Neural crest cell (in vitro differentiated cells): ENCODE measurements around the gene CTDSPL. TPM values are rescaled to one million over a fixed set of nuclear protein-coding genes. Genes with fewer than 3 reads are reported as not detected.

Source experiments
- DNase-seq: peaks from one replicate; pipeline ENCODE4 v3.0.0; 2021; ENCODE audit warnings: low read depth, mixed read lengths, low spot score
- H3K27ac Mint-ChIP-seq: one replicate; pipeline ENCODE4 v1.8.0; 2021; ENCODE audit warnings: mild to moderate bottlenecking, mixed read lengths; ENCODE audit not compliant: unreplicated experiment
- H3K27me3 Mint-ChIP-seq: 2 replicates; pipeline ENCODE4 v1.8.0; 2021; ENCODE audit warnings: low read depth, mild to moderate bottlenecking, mixed read lengths
- H3K36me3 Mint-ChIP-seq: 2 replicates; pipeline ENCODE4 v1.8.0; 2021; ENCODE audit warnings: low read depth, mild to moderate bottlenecking, mixed read lengths
- H3K4me1 Mint-ChIP-seq: 2 replicates; pipeline ENCODE4 v1.8.0; 2021; ENCODE audit warnings: mixed read lengths
- H3K4me3 Mint-ChIP-seq: one replicate; pipeline ENCODE4 v1.8.0; 2021; ENCODE audit warnings: mild to moderate bottlenecking, mixed read lengths
- H3K9me3 Mint-ChIP-seq: 2 replicates; pipeline ENCODE4 v1.8.0; 2021; ENCODE audit warnings: mixed read lengths
- CTCF ChIP-seq: fragments of 200-600 bp; sonication (generic); conservative IDR thresholded peaks from 2 replicates; pipeline ENCODE4 v1.5.0; 2021; ENCODE audit warnings: antibody characterized with exemption, mild to moderate bottlenecking
- total RNA-seq: library from RNA; stranded (reverse); gene quantifications from 2 replicates; pipeline ENCODE4 v1.2.1, GENCODE V29; 2021

The CTDSPL gene
- total RNA-seq, 1 donor from 2014 or later = 42.2 TPM

- H3K27ac Mint-ChIP-seq = no peak overlapping the region
- H3K4me1 Mint-ChIP-seq = peaks cover 4% of the 10 kb centered on the region
- H3K9me3 Mint-ChIP-seq = no peaks in the 10 kb centered on the region
- peaks cover 9% of the 10 kb centered on the region for H3K36me3 Mint-ChIP-seq
- no peaks in the 10 kb centered on the region for H3K27me3 Mint-ChIP-seq
- TF ChIP-seq CTCF = no peak
- no peak overlapping the region for H3K4me3 Mint-ChIP-seq
- DNase-seq = no peak
These were observed 111.8 kb downstream of the CTDSPL start for GRCh38 chr3:37973246-37974054.

- Mint-ChIP-seq H3K36me3 (peaks cover 9% of the 10 kb centered on the region), H3K9me3 (no peaks in the 10 kb centered on the region), H3K27ac (no peak overlapping the region), H3K4me1 (peaks cover 4% of the 10 kb centered on the region), H3K4me3 (no peak overlapping the region), H3K27me3 (no peaks in the 10 kb centered on the region)
- peak; percentile 74 for TF ChIP-seq CTCF
- peak; percentile 58 for DNase-seq
These were observed 112.7 kb downstream of the CTDSPL start for GRCh38 chr3:37974121-37975083.

- H3K9me3 Mint-ChIP-seq = no peaks in the 10 kb centered on the region
- peaks cover 1% of the 10 kb centered on the region for H3K4me1 Mint-ChIP-seq
- H3K36me3 Mint-ChIP-seq = no peaks in the 10 kb centered on the region
- no peak for TF ChIP-seq CTCF
- no peak for DNase-seq
- H3K27me3 Mint-ChIP-seq = no peaks in the 10 kb centered on the region
- H3K4me3 Mint-ChIP-seq = no peak overlapping the region
- H3K27ac Mint-ChIP-seq = no peak overlapping the region
These were observed 118.1 kb downstream of the CTDSPL start for GRCh38 chr3:37979541-37980461.

GRCh38 chr3:37980462-37981347 lies 119.0 kb downstream of the CTDSPL start:
- TF ChIP-seq CTCF = no peak
- H3K27me3 Mint-ChIP-seq = no peaks in the 10 kb centered on the region
- no peaks in the 10 kb centered on the region for H3K9me3 Mint-ChIP-seq
- no peak for DNase-seq
- H3K4me3 Mint-ChIP-seq = no peak overlapping the region
- no peak overlapping the region for H3K27ac Mint-ChIP-seq
- no peaks in the 10 kb centered on the region for H3K36me3 Mint-ChIP-seq
- no peaks in the 10 kb centered on the region for H3K4me1 Mint-ChIP-seq
